Neuronal stem cell (in vitro differentiated cells): ENCODE results near the gene TMSB15C.
"Not testable (repeated sequence)": the region's sequence is repeated elsewhere in the genome, so short reads cannot be mapped to it uniquely, and the experiment has no call there.

Experiments used
- DNase-seq: peaks from one replicate; pipeline ENCODE4 v3.0.0-alpha.2; 2013; ENCODE audit warnings: low spot score
- H2AFZ ChIP-seq: one replicate; pipeline ENCODE4 v1.6.1; 2013; ENCODE audit warnings: mild to moderate bottlenecking, low read length, inconsistent platforms
- H2AK5ac ChIP-seq: 2 replicates; pipeline ENCODE4 v1.6.1; 2013; ENCODE audit warnings: low read depth, mild to moderate bottlenecking, inconsistent platforms, low read length, moderate library complexity, mixed read lengths
- H2BK120ac ChIP-seq: 2 replicates; pipeline ENCODE4 v1.6.1; 2013; ENCODE audit warnings: low read depth, mild to moderate bottlenecking, inconsistent platforms, low read length, moderate library complexity, mixed read lengths
- H2BK12ac ChIP-seq: one replicate; pipeline ENCODE4 v1.6.1; 2013; ENCODE audit warnings: low read length, inconsistent platforms
- H2BK15ac ChIP-seq: 2 replicates; pipeline ENCODE4 v1.6.1; 2013; ENCODE audit warnings: mild to moderate bottlenecking, low read length, inconsistent platforms, mixed read lengths
- H2BK5ac ChIP-seq: one replicate; pipeline ENCODE4 v1.6.1; 2013; ENCODE audit warnings: inconsistent platforms, mild to moderate bottlenecking, low read length, moderate library complexity
- H3K14ac ChIP-seq: one replicate; pipeline ENCODE4 v1.6.1; 2013; ENCODE audit warnings: low read length, inconsistent platforms
- H3K18ac ChIP-seq: 2 replicates; pipeline ENCODE4 v1.6.1; 2013; ENCODE audit warnings: low read length, inconsistent platforms
- H3K23ac ChIP-seq: 2 replicates; pipeline ENCODE4 v1.6.1; 2013; ENCODE audit warnings: low read depth, mild to moderate bottlenecking, mixed read lengths, low read length, inconsistent platforms; ENCODE audit not compliant: poor library complexity
- H3K27ac ChIP-seq: replicated peaks from 3 replicates; pipeline ENCODE4 v1.5.1; 2013; ENCODE audit warnings: low read length, inconsistent platforms
- H3K27me3 ChIP-seq, 3 experiments: 2 replicates each; pipeline ENCODE4 v1.6.1; 2013; ENCODE audit warnings: low read length in 3 of 3, mild to moderate bottlenecking in 2 of 3, inconsistent platforms in 1 of 3, low read depth in 1 of 3, mixed read lengths in 1 of 3, moderate library complexity in 1 of 3; ENCODE audit not compliant: control insufficient read depth in 3 of 3, insufficient read depth in 3 of 3
- H3K36me3 ChIP-seq, 2 donors: replicated peaks in 1 of 2; 2 replicates each; pipeline ENCODE4 v1.6.1; 2013; ENCODE audit warnings: low read length in 2 of 2; ENCODE audit not compliant: control insufficient read depth in 2 of 2, insufficient read depth in 2 of 2
- H3K4ac ChIP-seq: 2 replicates; pipeline ENCODE4 v1.6.1; 2013; ENCODE audit warnings: inconsistent platforms, mild to moderate bottlenecking, low read length, moderate library complexity
- H3K4me1 ChIP-seq, 2 donors: 1 replicate in 1 of 2; 2 replicates in 1 of 2; pipeline ENCODE4 v1.6.1; 2013; ENCODE audit warnings: low read length in 2 of 2, low read depth in 1 of 2; ENCODE audit not compliant: control insufficient read depth in 2 of 2, insufficient read depth in 1 of 2
- H3K4me2 ChIP-seq: one replicate; pipeline ENCODE4 v1.6.1; 2013; ENCODE audit warnings: mild to moderate bottlenecking, low read length, inconsistent platforms; ENCODE audit not compliant: insufficient read depth, poor library complexity, severe bottlenecking
- H3K4me3 ChIP-seq, 2 donors: 2 replicates each; pipeline ENCODE4 v1.5.1; 2013; ENCODE audit warnings: low read length in 2 of 2, mild to moderate bottlenecking in 2 of 2, inconsistent platforms in 1 of 2, moderate library complexity in 1 of 2
- H3K79me1 ChIP-seq: one replicate; pipeline ENCODE4 v1.6.1; 2013; ENCODE audit warnings: low read depth, mild to moderate bottlenecking, inconsistent platforms, low read length, moderate library complexity
- H3K9ac ChIP-seq: one replicate; pipeline ENCODE4 v1.6.1; 2013; ENCODE audit warnings: mild to moderate bottlenecking, low read depth, low read length, inconsistent platforms; ENCODE audit not compliant: poor library complexity
- H3K9me3 ChIP-seq, 2 donors: replicated peaks in 1 of 2; 2 replicates each; pipeline versions ENCODE3 to v1.6.1; 2013; ENCODE audit warnings: low read length in 2 of 2, mild to moderate bottlenecking in 2 of 2, inconsistent platforms in 1 of 2, low read depth in 1 of 2, mixed read lengths in 1 of 2, moderate library complexity in 1 of 2; ENCODE audit not compliant: control insufficient read depth in 2 of 2, insufficient read depth in 1 of 2
- H4K8ac ChIP-seq: one replicate; pipeline ENCODE4 v1.6.1; 2013; ENCODE audit warnings: low read depth, mild to moderate bottlenecking, inconsistent platforms, low read length, moderate library complexity
- H4K91ac ChIP-seq: one replicate; pipeline ENCODE4 v1.6.1; 2013; ENCODE audit warnings: low read length, low read depth, mild to moderate bottlenecking, inconsistent platforms; ENCODE audit not compliant: poor library complexity
- WGBS, 2 donors: extraction: QIAGEN DNeasy Blood & Tissue Kit; methylation state at CpG; one replicate each; pipeline ENCODE4 v1.1.7; 2013; ENCODE audit warnings: missing lambda C conversion rate in 2 of 2, mixed read lengths in 1 of 2; ENCODE audit not compliant: insufficient read length in 2 of 2, insufficient replicate concordance in 1 of 2; ENCODE audit errors: extremely low coverage in 2 of 2; 5-methylcytosine and 5-hydroxymethylcytosine counted together

TMSB15C gene

GRCh38 chrX:104113222-104113965 lies 37.4 kb upstream of the TMSB15C start:
- Histone ChIP-seq H3K4ac (no peak overlapping the region), H3K36me3 (no peaks in the 10 kb centered on the region), H3K4me1 (peaks cover 6 to 16% of the 10 kb centered on the region in 2 donors), H2BK5ac (no peak overlapping the region), H2AK5ac (no peak overlapping the region), H3K14ac (no peak overlapping the region), H3K4me3 (peak overlapping the region; percentile 65 to 92), H3K9me3 (no peaks in the 10 kb centered on the region), H2BK120ac (no peak overlapping the region), H2BK15ac (no peak overlapping the region), H4K91ac (no peak overlapping the region), H3K18ac (peak overlapping the region; percentile 64), H3K4me2 (peak overlapping the region; percentile 66), H3K27me3 (no peaks in the 10 kb centered on the region), H3K79me1 (no peaks in the 10 kb centered on the region), H3K23ac (no peak overlapping the region), H3K27ac (peak overlapping the region; percentile 81), H4K8ac (no peak overlapping the region), H2AFZ (peak overlapping the region; percentile 85), H3K9ac (peak overlapping the region; percentile 60), H2BK12ac (no peak overlapping the region)
- peak; percentile 37 for DNase-seq
- no CpG with 5 or more reads among the region's 24 CpGs for WGBS, 2 donors

DNA sequence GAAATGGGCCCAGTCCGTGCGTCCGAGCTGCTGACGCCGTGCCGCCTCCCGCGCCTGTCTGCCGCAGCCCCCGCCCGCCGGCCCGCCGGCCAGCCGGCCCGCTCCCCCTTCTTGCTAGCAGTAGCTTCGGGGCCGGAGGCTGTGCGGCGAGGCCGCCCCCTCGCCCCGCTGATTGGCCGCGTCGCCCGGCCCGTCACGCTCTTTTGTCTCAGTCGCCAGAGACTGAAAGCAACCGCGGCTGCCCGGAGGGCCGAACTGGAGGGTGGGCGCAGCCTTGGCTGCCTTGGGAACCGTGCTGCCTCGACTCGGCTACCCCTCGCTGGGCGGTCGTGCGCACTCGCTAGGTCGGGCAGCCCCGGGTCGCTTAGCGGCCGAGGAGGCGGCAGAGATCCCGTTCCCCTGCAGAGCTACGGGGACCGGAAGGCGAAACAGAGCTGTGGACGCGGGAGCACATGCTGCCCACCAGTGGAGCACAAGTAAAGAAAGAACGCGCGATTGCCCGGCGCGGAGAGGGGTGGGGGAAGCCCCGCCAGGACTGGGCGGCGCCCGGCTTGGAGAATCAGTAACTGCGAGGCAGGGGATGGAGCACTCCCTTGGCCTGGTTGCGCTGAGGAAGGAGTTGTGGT lies 36.4 kb upstream of the TMSB15C start, which contains the start of gene ZCCHC18:
Gene ZCCHC18 (plus strand): TSS at position 198 of the 626 bp plus-strand sequence. CDS start 1,589 bp downstream, outside the sequence.
- peak within 1 kb of the TSS; percentile 84 for H3K27ac ChIP-seq
- peak within 1 kb of the TSS; percentile 66 for H3K4me2 ChIP-seq
- no peak within 1 kb of the TSS for H2BK15ac ChIP-seq
- peak within 1 kb of the TSS; percentile 38 for H3K14ac ChIP-seq
- DNase-seq: peak; percentile 78
- H3K9me3 ChIP-seq: no peaks in the 10 kb centered on the region
- no peak within 1 kb of the TSS for H3K4ac ChIP-seq
- no peak within 1 kb of the TSS for H2BK120ac ChIP-seq
- H3K4me1 ChIP-seq: peaks cover 6 to 15% of the 10 kb centered on the region in 2 donors
- H3K36me3 ChIP-seq: no peaks in the 10 kb centered on the region
- no CpG with 5 or more reads among the region's 67 CpGs for WGBS, 2 donors
- H3K23ac ChIP-seq: no peak within 1 kb of the TSS
- H2BK5ac ChIP-seq: no peak within 1 kb of the TSS
- no peak within 1 kb of the TSS for H4K91ac ChIP-seq
- H3K4me3 ChIP-seq: peak within 1 kb of the TSS; percentile 65 to 92
- H2AFZ ChIP-seq: peak within 1 kb of the TSS; percentile 85
- no peak within 1 kb of the TSS for H4K8ac ChIP-seq
- no peak within 1 kb of the TSS for H2AK5ac ChIP-seq
- H3K27me3 ChIP-seq: no peaks in the 10 kb centered on the region
- peak within 1 kb of the TSS; percentile 91 for H3K18ac ChIP-seq
- no peaks in the 10 kb centered on the region for H3K79me1 ChIP-seq
- no peak within 1 kb of the TSS for H2BK12ac ChIP-seq
- H3K9ac ChIP-seq: peak within 1 kb of the TSS; percentile 84

- H3K79me1 ChIP-seq, H3K18ac ChIP-seq, H2BK12ac ChIP-seq, H4K91ac ChIP-seq, DNase-seq, H3K4ac ChIP-seq, H3K4me3 ChIP-seq, H4K8ac ChIP-seq, H3K27ac ChIP-seq, H3K14ac ChIP-seq, H2BK5ac ChIP-seq, H3K4me2 ChIP-seq, H2AFZ ChIP-seq, H3K27me3 ChIP-seq, H3K23ac ChIP-seq, H2BK15ac ChIP-seq, H3K36me3 ChIP-seq, H2BK120ac ChIP-seq, H3K9me3 ChIP-seq, H2AK5ac ChIP-seq, H3K9ac ChIP-seq: not testable (repeated sequence)
- peaks cover 6 to 11% of the 10 kb centered on the region in 2 donors for H3K4me1 ChIP-seq
- no CpG with 5 or more reads among the region's 6 CpGs for WGBS, 2 donors
Observed at GRCh38 chrX:104110491-104111240, 34.6 kb upstream of the TMSB15C start.

GRCh38 chrX:104108955-104109354 lies 32.9 kb upstream of the TMSB15C start:
- Histone ChIP-seq H3K4me3 (no peak overlapping the region), H2BK5ac (no peak overlapping the region), H2BK120ac (no peak overlapping the region), H3K4me1 (peaks cover 4 to 8% of the 10 kb centered on the region in 2 donors), H2BK12ac (no peak overlapping the region), H3K23ac (no peak overlapping the region), H2AK5ac (no peak overlapping the region), H3K36me3 (no peaks in the 10 kb centered on the region), H2AFZ (no peak overlapping the region), H3K14ac (no peak overlapping the region), H3K4me2 (no peak overlapping the region), H4K91ac (no peak overlapping the region), H3K4ac (no peak overlapping the region), H2BK15ac (no peak overlapping the region), H3K27me3 (no peaks in the 10 kb centered on the region), H3K9ac (no peak overlapping the region), H3K9me3 (no peaks in the 10 kb centered on the region), H3K79me1 (no peaks in the 10 kb centered on the region), H3K18ac (no peak overlapping the region), H4K8ac (no peak overlapping the region), H3K27ac (no peak overlapping the region)
- no CpG with 5 or more reads among the region's 1 CpG for WGBS, 2 donors
- no peak for DNase-seq
